Gastroesophageal sphincter (tissue), 4 donors: ENCODE data around the gene MEMO1. TPM values are rescaled to one million over a fixed set of nuclear protein-coding genes. Genes with fewer than 3 reads are reported as not detected.
"Not testable (repeated sequence)": the region's sequence is repeated elsewhere in the genome, so short reads cannot be mapped to it uniquely, and the experiment has no call there.

Experiments
- ATAC-seq: fragments of 150-250 bp; one replicate; pipeline ENCODE4 v1.9.1; 2016; ENCODE audit warnings: mild to moderate bottlenecking, moderate library complexity
- H3K27ac ChIP-seq, 4 donors: fragments of 200-600 bp; sonication (generic) in 3 of 4; 1 replicate in 3 of 4; 2 replicates in 1 of 4; pipeline ENCODE4 v1.5.1; 2016 to 2019
- H3K27me3 ChIP-seq: fragments of 200-600 bp; sonication (generic); one replicate; pipeline ENCODE4 v1.5.1; 2019
- H3K36me3 ChIP-seq, 2 donors: fragments of 200-600 bp; sonication (generic); one replicate each; pipeline ENCODE4 v1.5.1; 2019; ENCODE audit warnings: control low read depth in 1 of 2
- H3K4me1 ChIP-seq, 3 donors: fragments of 200-600 bp; sonication (generic); 1 replicate in 2 of 3; 2 replicates in 1 of 3; pipeline ENCODE4 v1.5.1; 2016 to 2019; ENCODE audit warnings: control low read depth in 2 of 3
- H3K4me3 ChIP-seq, 2 donors: fragments of 200-600 bp; sonication (generic); one replicate each; pipeline ENCODE4 v1.5.1; 2019; ENCODE audit warnings: mild to moderate bottlenecking in 1 of 2, moderate library complexity in 1 of 2
- H3K9me3 ChIP-seq, 3 donors: fragments of 200-600 bp; sonication (generic); one replicate each; pipeline ENCODE4 v1.5.1; 2017 to 2019; ENCODE audit warnings: control low read depth in 2 of 3
- CTCF ChIP-seq, 4 experiments: fragments of 200-600 bp in 2 of 4; fragments of 450-650 bp in 2 of 4; sonication (generic) in 1 of 4; IDR thresholded peaks; one replicate each; pipeline ENCODE4 v1.5.1; 2017 to 2019; ENCODE audit warnings: antibody characterized with exemption in 4 of 4, mild to moderate bottlenecking in 2 of 4, moderate library complexity in 2 of 4
- EP300 ChIP-seq: sonication (generic); formaldehyde crosslinking; IDR thresholded peaks from one replicate; pipeline ENCODE4 v1.6.1; 2017; ENCODE audit warnings: antibody characterized with exemption, mild to moderate bottlenecking
- POLR2A ChIP-seq, 2 donors: fragments of 450-650 bp; IDR thresholded peaks; one replicate each; pipeline ENCODE4 v1.6.1; 2017; ENCODE audit warnings: antibody characterized with exemption in 2 of 2, mild to moderate bottlenecking in 2 of 2, moderate library complexity in 1 of 2
- POLR2AphosphoS5 ChIP-seq: sonication (generic); formaldehyde crosslinking; IDR thresholded peaks from one replicate; pipeline ENCODE4 v1.6.1; 2017; ENCODE audit warnings: antibody characterized with exemption
- WGBS, 2 donors: methylation state at CpG; one replicate each; pipeline ENCODE4 v1.1.5; 2018; ENCODE audit warnings: low coverage in 1 of 2; 5-methylcytosine and 5-hydroxymethylcytosine counted together
- total RNA-seq, 4 donors: library from RNA; depleted of rRNA; stranded (reverse); fragments of >200 nt; gene quantifications; one replicate each; pipeline ENCODE4 v1.1.0, GENCODE V29; 2016

The MEMO1 gene
- total RNA-seq, 4 donors from 2014 or later, result 24.4 to 42.2 (median 30.9) TPM

- no peak for ATAC-seq
- TF ChIP-seq POLR2AphosphoS5 (no peak), POLR2A (IDR thresholded peaks at IDR 0.05) (no peak)
- Histone ChIP-seq H3K27ac (no peak overlapping the region), H3K36me3 (peaks cover 0 to 19% of the 10 kb centered on the region in 2 donors), H3K9me3 (no peaks in the 10 kb centered on the region), H3K27me3 (no peaks in the 10 kb centered on the region), H3K4me1 (no peaks in the 10 kb centered on the region), H3K4me3 (no peak overlapping the region)
- 97 to 100% methylated on average over 2 of the region's 2 CpGs for WGBS, 2 donors
These were observed 124.1 kb downstream of the MEMO1 start for GRCh38 chr2:31886700-31887099.

GRCh38 chr2:31877008-31877407 is 133.8 kb downstream of the MEMO1 start:
- Histone ChIP-seq H3K4me1 (no peaks in the 10 kb centered on the region), H3K27me3 (no peaks in the 10 kb centered on the region), H3K4me3 (no peak overlapping the region), H3K9me3 (no peaks in the 10 kb centered on the region), H3K36me3 (peaks cover 0 to 15% of the 10 kb centered on the region in 2 donors), H3K27ac (no peak overlapping the region)
- no peak for TF ChIP-seq CTCF (IDR thresholded peaks at IDR 0.05)
- TF ChIP-seq POLR2A (IDR thresholded peaks at IDR 0.05), result no peak
- TF ChIP-seq EP300, result no peak
- no peak for TF ChIP-seq POLR2AphosphoS5
- no peak for ATAC-seq
- WGBS, 2 donors, result 94 to 100% methylated on average over 1 to 2 of the region's 2 CpGs

- ATAC-seq, result no peak
- H3K4me1 ChIP-seq, result no peaks in the 10 kb centered on the region
- no peaks in the 10 kb centered on the region for H3K27me3 ChIP-seq
- TF ChIP-seq CTCF (IDR thresholded peaks at IDR 0.05), result no peak
- TF ChIP-seq POLR2A (IDR thresholded peaks at IDR 0.05), result no peak
- TF ChIP-seq EP300, result no peak
- TF ChIP-seq POLR2AphosphoS5, result no peak
- H3K27ac ChIP-seq, result no peak overlapping the region
- H3K4me3 ChIP-seq, result no peak overlapping the region
- H3K36me3 ChIP-seq, result no peaks in the 10 kb centered on the region
- 75 to 100% methylated on average over 2 of the region's 2 CpGs for WGBS, 2 donors
- H3K9me3 ChIP-seq, result no peaks in the 10 kb centered on the region
These were observed 136.7 kb downstream of the MEMO1 start for GRCh38 chr2:31874071-31874470.

GRCh38 chr2:31865215-31865614 is 145.6 kb downstream of the MEMO1 start:
- no peak overlapping the region for H3K4me3 ChIP-seq
- H3K27ac ChIP-seq, result no peak overlapping the region
- H3K9me3 ChIP-seq, result no peaks in the 10 kb centered on the region
- no peaks in the 10 kb centered on the region for H3K27me3 ChIP-seq
- no peak for TF ChIP-seq CTCF (IDR thresholded peaks at IDR 0.05)
- no peak for TF ChIP-seq POLR2A (IDR thresholded peaks at IDR 0.05)
- no peak for TF ChIP-seq EP300
- TF ChIP-seq POLR2AphosphoS5, result no peak
- no peak for ATAC-seq
- H3K36me3 ChIP-seq, result peaks cover 0 to 27% of the 10 kb centered on the region in 2 donors
- H3K4me1 ChIP-seq, result no peaks in the 10 kb centered on the region

- Histone ChIP-seq H3K27ac (no peak overlapping the region), H3K36me3 (peaks cover 0 to 27% of the 10 kb centered on the region in 2 donors), H3K9me3 (no peaks in the 10 kb centered on the region), H3K4me1 (no peaks in the 10 kb centered on the region), H3K27me3 (no peaks in the 10 kb centered on the region), H3K4me3 (no peak overlapping the region)
- 97 to 98% methylated on average over 3 of the region's 3 CpGs for WGBS, 2 donors
- ATAC-seq, result no peak
- TF ChIP-seq POLR2A (IDR thresholded peaks at IDR 0.05) (no peak), EP300 (no peak), POLR2AphosphoS5 (no peak), CTCF (IDR thresholded peaks at IDR 0.05) (no peak)
These were observed 146.9 kb downstream of the MEMO1 start for GRCh38 chr2:31863867-31864266.

- ATAC-seq, H3K27me3 ChIP-seq, H3K9me3 ChIP-seq, H3K4me1 ChIP-seq, H3K27ac ChIP-seq, H3K4me3 ChIP-seq: not testable (repeated sequence)
- WGBS, 2 donors, result 90 to 94% methylated on average over 7 of the region's 9 CpGs
- H3K36me3 ChIP-seq, result peaks cover 0 to 23% of the 10 kb centered on the region in 2 donors
These were observed 147.7 kb downstream of the MEMO1 start for GRCh38 chr2:31863015-31863656.
